Right renal pelvis (tissue), 4 donors: ENCODE results near the gene NGEF. TPM values are rescaled to one million over a fixed set of nuclear protein-coding genes. Genes with fewer than 3 reads are reported as not detected.

Experiments
- DNase-seq, 4 donors: peaks; one replicate each; pipeline ENCODE4 v3.0.0-alpha.2; 2013; ENCODE audit warnings: low read depth in 4 of 4, low spot score in 3 of 4, missing footprints in 1 of 4
- polyA plus RNA-seq, 4 donors: library from polyadenylated mRNA; unstranded; fragments of 120-200 nt; gene quantifications; one replicate each; pipeline ENCODE4 v1.2.1, GENCODE V29; 2013; ENCODE audit not compliant: insufficient read length in 4 of 4

Gene NGEF
- polyA plus RNA-seq, 4 donors: 1.0 to 2.8 (median 2.2) TPM

DNA sequence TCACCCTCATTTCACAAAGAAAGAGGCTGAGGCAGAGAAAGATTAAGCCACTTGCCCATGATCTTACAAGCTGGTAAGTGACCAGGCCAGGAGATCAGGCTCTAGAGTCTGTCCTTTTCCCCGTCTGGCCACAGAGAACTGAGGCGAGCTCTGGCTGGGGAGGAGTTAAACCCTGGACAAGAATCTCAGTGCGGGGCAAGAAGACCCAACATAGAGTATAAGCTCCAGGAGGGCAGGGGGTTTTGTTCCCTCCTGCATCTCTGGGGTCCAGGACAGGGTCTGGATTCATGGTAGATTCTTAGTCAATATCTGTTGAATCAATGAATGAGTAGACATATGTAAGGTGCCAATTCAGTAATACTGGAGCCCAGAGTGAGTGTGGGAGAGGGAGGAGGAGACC lies 34.1 kb upstream of the NGEF start:
- no peak for DNase-seq

DNA sequence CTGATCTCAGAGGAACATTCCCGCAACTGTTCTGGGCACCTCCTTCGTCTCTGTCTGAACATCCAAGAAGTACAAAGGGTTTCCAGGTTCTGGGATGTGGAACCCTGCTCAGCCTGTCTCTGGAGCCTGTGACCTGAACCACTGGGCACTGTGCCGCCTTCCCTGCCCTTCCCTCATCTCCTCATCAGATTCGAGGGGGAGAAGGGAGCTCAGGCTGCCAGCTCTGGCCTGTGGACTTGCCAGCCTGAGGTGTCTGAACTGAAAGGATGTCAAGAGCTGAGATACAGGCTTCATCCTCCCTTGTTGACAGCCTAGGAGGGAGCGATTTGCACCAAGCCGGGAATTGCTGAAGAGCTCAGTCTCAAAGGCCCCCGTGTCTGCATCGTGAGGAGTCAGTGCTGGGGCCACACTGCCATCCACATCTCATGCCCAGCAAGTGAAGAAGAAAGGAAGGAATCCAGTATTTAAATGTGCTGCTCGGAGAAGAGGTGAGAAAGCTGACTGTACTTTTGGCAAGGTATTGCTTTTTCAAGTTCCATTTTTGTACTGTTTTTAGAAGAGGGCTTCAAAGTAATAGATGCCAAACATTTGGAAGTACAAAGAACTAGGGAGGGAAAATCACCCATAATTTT lies 32.0 kb upstream of the NGEF start:
- DNase-seq: no peak

DNA sequence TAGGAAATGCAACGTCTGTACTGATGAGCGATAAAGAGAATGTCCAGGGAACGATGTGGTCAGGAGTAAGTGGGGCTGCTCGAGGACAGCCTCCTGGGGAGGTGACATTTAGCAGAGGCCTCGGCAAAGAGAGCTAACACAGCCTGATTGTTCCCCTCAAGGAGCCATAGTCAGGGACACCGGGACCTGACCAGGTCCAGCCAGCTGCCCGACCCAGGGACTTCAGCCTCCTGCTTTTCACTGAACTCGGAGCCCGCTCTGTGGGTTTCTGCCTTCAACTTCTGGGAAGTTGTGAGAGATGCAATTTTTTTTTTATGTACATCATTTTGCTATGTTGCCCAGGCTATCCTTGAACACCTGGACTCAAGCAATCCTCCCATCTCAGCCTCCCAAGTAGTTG lies 29.5 kb upstream of the NGEF start:
- no peak for DNase-seq

DNA sequence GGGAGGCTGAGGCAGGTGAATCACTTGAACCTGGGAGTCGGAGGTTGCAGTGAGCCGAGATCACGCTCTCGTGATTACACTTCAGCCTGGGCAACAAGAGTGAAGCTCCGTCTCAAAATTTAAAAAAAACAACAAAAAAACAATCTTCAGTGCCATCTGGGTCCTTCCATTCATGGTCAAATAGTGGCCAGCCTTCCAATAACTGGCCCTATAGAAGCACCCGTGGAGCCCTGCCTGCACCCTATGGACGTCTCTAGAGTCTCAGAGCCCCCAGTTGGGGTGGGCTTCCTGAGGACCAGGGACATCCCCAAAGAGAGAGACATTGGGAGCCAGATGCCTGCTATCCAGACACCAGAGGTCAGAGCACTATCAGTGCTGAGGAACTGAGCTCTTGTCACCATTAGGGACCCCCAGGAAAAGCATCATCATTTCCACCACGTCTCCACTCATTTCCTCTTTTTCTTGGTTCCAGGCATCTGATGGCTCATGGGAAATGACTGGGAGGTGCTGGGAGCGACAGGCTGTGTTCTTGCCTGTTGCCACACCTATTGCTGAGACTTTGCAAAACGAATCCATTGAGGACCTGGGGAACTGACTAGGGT lies 28.8 kb upstream of the NGEF start:
- no peak for DNase-seq

DNA sequence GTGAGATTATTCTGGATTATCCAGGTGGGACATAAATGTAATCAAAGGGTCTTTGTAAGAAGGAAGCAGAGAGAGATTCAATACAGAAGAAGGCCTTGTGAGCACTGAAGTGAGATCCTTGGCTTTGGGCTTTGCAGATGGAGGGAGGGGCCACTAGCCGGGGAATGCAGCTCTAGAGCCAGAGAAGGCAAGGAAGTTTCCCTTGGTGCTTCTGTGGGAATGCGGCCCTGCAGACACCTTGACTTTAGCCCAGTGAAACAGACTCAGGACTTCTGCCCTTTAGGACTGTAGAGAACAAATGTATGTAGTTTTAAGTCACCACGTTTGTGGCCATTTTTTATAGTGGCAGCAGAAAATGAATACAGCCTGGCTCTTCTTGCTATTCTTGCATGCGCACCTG lies 27.5 kb upstream of the NGEF start:
- no peak for DNase-seq

DNA sequence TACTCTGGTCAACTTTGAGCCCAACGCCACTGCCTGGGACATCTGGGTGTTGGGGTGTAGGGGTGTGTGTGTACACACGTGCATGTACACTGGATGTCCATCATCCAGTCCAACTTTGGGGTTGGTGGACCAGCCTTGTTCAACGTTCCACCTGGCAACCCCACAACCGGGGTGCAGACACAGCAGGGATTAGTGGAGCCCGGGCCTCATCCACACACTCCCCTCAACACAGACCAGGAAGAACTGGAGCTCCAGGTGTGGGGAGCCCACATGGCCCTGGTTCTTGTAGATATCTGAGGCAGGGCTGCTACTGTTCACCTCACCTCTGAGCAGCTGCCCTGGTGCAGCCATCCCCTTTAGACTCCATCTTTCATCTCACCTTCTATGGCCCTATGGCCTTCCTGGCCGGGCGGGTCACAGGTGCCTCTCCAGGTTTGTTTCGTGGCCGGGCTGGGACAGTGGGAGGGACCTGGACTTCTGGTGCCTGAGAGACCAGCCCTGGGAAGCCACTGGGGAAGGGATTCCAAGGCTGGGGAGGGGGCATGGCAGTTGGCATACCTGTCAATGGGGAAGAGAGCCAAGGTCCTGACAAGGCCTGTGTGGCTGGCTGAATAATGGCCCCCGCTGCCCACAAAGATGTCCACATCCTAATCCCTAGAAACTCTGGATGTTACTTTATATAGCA lies 26.9 kb upstream of the NGEF start:
- no peak for DNase-seq

DNA sequence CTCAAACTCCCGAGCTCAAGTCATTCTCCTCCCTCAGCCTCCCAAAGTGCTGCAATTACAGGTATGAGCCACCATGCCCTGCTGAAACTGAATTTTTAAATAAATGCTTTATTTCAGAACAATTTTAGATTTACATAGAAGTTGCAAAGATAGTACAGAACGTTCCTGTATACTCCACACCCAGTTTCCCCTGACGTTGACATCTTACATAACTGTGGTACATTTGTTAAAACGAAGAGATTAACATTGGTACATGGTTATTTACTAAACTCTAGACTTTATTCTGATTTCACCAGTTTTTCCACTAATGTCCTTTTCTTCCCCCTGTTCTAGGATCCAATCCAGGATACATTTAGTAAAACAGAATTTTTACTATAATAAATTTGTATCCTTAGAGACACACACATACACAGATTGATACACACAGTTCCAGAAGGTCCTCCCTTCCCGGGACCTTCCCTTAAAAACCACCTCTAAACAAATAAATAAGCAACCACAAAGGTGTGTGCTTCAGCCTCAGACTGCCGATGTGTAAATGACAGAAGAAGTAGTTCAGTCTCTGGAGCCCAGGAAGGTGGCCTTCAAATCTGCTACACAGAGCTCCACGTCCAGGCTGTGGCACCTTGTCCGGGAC lies 26.3 kb upstream of the NGEF start:
- no peak for DNase-seq

DNA sequence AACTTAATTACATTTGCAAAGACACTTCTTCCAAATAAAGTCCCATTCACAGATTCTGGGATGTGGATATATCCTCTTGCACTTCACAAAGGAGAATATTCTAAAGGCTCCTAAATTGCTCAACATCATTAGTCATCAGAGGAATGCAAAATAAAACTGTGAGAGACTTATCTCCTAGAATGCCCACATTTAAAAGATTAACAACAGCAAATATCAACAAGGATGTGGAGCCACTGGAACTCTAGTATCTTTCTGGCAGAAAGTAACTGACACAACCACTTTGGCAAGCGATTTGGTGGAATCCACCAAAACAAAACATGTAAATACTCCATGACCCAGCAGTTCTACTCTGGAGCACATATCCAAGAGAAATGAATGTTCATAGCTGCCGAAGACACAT lies 24.0 kb upstream of the NGEF start:
- DNase-seq: no peak

DNA sequence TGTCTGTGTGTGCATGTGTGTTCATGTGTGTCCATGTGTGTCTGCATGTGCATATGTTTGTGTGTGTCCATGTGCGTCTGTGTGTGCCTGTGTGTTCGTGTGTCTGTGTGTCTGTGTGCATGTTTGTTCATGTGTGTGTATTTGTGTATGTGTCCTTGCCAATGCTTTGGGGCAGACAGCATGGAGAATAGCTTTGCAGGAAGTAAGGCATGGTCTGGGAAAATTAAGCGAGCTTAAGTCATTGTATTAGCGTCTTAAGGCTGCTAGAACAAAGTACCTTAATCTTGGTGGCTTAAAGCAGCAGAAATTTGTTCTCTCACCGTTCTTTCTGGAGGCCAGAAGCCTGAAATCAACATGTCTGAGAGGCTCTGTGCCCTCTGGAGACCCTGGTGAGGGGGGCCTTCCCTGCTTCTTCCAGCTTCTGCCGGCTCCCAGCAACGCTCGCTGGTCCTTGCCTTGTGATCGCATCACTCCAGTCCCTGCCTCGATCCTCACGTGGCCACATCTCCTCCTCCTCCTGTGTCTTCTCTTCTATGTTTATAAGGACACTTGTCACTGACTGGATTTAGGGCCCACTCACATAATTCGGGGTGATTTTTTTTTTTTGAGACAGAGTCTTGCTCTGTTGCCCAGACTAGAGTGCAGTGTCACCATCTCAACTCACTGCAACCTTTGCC lies 23.2 kb upstream of the NGEF start:
- DNase-seq: no peak

DNA sequence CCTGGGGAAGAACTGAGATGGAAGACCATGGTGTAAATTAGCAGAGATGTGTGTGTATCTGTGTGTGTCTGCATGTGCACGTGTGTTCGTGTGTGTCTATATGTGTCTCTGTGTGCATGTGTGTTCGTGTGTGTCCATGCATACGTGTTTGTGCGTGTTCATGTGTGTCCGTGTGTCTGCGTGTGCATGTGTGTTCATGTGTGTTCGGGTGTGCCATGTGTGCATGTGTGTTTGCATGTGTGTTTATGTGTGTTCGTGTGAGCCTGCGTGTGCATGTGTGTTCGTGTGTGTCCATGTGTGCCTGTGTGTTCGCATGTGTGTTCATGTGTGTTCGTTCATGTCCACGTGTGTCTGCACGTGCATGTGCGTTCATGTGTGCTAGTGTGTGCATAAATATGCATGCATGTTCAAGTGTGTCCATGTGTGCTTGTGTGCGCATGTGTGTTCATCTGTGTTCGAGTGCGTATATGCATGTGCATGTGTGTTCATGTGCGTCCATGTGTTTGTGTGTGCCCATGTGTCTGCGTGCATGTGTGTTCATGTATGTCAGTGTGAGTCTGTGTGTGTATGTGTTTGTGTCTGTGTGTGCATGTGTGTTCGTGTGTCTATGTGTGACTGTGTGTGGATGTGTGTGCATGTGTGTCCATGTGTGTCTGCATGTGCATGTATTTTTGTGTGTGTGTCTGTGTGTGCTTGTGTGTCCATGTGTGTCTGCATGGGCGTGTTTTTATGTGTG lies 22.5 kb upstream of the NGEF start:
- DNase-seq: no peak

DNA sequence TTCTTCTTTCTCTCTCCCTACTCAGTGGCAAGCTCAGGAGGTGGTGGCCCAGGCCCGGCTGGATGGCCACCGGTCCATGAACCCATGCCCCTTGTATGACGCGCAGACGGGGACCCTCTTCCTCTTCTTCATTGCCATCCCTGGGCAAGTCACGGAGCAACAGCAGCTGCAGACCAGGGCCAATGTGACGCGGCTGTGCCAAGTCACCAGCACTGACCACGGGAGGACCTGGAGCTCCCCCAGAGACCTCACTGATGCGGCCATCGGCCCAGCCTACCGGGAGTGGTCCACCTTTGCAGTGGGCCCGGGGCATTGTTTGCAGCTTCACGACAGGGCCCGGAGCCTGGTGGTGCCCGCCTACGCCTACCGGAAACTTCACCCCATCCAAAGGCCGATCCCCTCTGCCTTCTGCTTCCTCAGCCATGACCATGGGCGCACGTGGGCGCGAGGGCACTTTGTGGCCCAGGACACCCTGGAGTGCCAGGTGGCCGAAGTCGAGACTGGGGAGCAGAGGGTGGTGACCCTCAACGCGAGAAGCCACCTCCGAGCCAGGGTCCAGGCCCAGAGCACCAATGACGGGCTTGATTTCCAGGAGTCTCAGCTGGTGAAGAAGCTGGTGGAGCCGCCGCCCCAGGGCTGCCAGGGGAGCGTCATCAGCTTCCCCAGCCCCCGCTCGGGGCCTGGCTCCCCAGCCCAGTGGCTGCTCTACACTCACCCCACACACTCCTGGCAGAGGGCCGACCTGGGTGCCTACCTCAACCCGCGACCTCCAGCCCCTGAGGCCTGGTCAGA lies 21.2 kb upstream of the NGEF start:
- DNase-seq: no peak

DNA sequence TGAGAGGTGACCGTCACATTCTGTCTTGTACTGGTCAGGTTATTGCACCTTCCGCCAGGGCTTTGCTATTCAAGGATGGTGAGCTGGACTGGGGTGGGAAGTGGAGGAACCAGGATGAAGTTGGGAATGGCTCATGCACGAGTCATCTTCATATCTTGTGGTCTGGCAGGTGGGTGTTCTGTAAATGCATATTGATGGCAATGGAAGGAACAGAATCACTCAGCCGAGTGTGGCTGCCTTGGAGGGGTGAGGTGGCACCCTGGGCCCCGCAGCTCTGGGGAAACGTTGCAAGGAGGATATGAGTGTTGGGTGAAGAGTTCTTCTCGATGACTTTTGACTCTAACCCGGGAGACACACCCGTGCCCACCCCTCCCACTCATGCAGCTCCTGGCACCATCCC lies 20.6 kb upstream of the NGEF start:
- DNase-seq: no peak

DNA sequence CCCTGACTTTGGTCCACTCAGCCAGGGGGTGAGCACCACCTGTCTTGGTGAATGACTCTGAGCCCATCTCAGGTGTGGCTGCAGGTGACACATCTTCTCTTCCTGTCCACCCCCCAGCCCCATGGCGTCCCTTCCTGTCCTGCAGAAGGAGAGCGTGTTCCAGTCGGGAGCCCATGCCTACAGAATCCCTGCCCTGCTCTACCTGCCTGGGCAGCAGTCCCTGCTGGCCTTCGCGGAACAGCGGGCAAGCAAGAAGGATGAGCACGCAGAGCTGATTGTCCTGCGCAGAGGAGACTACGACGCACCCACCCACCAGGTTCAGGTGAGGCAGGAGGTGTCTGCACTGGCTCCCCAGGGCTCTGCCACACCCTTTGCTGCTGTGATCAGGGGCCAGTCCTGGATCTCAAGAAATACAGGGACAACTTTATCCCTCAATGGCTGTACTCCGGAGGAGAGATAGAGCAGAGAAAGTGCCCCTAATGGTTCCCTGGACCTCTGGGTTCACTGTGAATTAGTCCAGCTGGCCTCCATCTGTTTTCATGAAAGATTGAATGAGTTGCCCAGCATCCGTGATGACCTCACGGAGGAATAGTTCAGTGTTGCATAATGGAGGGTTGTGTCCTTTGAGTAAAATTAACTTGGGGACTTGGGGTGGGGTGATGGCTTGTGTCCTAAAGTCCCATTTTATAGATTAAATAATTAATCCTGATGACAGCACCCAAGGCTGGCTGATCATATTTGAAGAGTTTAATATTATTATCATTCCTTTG lies 19.7 kb upstream of the NGEF start, which contains the start of gene NEU2:
NEU2 (plus strand) TSS at position 122 of the 770 bp plus-strand sequence; CDS start at position 122, 0 bp downstream.
- no peak for DNase-seq

DNA sequence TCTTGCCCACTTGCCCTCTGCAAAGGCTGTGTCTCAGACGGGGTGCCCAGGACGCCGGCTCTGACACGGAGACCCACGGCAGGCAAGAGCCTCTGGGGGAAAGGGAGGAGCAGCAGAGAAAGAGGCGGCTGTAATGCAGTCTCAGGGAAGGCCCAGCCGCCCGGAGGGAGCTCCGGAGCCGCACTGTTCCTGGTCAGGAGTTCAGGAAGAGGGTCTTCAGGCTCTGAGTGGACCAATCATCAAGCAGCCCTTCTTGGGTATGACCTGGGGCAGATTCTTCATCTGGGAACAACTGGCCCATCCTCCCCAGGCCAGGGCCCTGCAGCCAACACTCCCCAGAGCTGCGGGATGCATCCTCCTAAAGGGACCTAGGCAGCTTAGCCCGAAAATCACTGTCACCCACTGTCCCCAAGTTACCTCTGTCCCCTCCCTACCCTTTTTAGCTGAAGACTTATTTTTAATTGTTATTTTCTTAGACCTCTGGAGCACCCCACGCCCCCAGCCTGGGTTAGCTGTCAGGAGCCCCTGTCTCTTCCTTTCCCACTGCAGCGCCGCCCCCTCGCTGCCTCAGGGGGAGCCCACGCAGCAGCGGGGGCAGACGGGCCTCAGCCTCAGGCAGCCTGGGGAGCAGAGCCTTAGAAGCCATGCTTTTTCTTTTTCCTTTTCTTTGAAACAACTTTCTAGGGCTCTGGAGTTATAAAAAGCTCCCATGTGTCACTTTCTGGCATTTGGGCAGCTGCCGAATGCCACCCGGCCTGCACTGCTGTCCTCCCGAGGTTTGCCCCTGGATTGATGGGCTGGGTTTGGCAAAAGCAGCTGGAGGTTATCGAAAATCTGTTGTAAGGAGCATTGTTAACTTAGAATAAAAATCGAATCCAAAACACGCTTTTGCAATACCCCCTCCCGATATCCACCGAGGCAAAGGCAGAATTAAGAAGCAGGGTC lies 18.8 kb upstream of the NGEF start:
- no peak for DNase-seq

DNA sequence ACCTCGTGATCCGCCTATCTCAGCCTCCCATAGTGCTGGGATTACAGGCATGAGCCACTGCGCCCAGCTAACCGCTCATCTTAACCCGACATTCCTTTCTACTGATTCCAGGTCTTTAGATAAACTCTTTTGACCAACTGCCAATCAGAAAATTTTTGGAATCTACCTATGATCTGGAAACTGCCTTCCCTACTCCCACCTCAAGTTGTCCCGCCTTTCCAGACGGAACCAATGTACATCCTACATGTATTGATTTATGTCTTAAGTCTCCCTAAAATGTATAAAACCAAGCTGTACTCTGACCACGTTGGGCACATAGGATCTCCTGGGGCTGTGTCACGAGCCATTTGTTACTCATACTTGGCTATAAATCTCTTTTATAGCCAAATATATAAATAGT lies 16.3 kb upstream of the NGEF start:
- DNase-seq: no peak

DNA sequence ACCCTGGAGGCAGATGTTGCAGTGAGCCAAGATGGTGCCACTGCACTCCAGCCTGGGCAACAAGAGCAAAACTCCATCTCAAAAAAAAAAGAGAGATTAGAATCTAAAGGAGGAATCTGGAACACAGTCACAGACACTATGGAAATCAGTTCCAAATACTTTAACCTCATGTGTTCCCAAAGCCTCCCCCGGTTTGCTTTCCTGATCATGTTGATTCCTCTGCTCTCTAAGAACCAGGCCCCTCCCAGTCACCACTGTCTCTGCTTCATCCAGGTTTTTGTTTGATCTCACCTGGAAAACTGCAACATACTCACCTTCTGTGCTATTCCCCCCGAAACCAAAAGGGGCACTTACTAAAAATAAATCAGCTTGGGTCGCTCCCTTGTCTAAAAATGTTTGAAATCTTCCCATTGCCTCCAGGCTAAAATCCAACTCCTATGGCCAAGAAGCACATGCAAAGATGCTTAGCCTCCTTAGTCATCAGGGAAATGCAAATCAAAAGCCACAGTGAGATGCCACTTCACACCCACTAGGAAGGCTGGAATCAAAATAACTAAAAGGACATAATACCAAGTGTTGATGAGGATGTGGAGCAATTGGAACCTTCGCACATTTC lies 13.2 kb upstream of the NGEF start:
- no peak for DNase-seq

DNA sequence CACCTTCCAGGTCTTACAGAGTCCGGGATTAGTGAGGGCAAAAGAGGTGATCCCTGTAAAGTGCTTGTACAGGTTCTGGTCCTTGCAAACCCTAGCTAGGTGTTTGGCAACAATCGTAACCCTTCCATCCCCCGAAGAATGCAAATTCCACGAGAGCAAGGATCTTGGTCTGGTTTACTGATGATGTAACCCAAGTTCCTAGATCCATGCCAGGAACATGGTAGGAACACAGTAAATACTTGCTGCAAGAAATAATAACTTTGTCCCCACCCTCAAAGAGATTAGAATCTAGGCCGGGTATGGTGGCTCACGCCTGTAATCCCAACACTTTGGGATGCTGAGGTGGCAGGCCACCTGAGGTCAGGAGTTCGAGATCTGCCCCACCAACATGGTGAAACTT lies 12.7 kb upstream of the NGEF start:
- no peak for DNase-seq
